Panc1 (cell line): Measurements from ENCODE around the gene GMPPB. TPM values are rescaled to one million over a fixed set of nuclear protein-coding genes. Genes with fewer than 3 reads are reported as not detected.
A peak's percentile ranks its signal among the peaks of the same experiment; 100 is the strongest.

Source experiments
- ATAC-seq: fragments of 200-7000 bp; cut with Tn5 transposase; 2 replicates; pipeline ENCODE4 v1.9.1; 2020; ENCODE audit warnings: mild to moderate bottlenecking, moderate library complexity
- BruUV-seq: library from RNA; stranded (reverse); fragments of 400-500 nt; replicated peaks from 2 replicates; lab custom pipeline; 2021; lab: Mats Ljungman, UMichigan
- CTCF ChIA-PET: fragments of 300-600 bp; sonication (Branson Sonifier 250); formaldehyde crosslinking; loops from one replicate; lab custom pipeline; 2022; ENCODE audit warnings: antibody characterized with exemption; lab: Charles Lee
- POLR2A ChIA-PET: fragments of 300-600 bp; sonication (Branson Sonifier 250); formaldehyde crosslinking; loops from one replicate; lab custom pipeline; 2022; ENCODE audit warnings: antibody characterized with exemption; lab: Charles Lee
- DNase-seq: peaks from one replicate; pipeline ENCODE4 v3.0.0-alpha.2; 2010; ENCODE audit warnings: low read depth, low spot score
- H3K27ac ChIP-seq: 2 replicates; pipeline ENCODE4 v1.5.1; 2011; ENCODE audit warnings: mild to moderate bottlenecking, low read length, inconsistent platforms
- H3K27me3 ChIP-seq: fragments of 200-500 bp; sonication (Bioruptor generic); 2 replicates; pipeline ENCODE4 v1.6.0; 2014; ENCODE audit warnings: low read length, inconsistent platforms; ENCODE audit not compliant: control insufficient read depth, insufficient read depth
- H3K36me3 ChIP-seq: fragments of 200-500 bp; sonication (Bioruptor generic); 2 replicates; pipeline ENCODE4 v1.5.1; 2014; ENCODE audit warnings: inconsistent platforms, mild to moderate bottlenecking, low read length, moderate library complexity; ENCODE audit not compliant: control insufficient read depth, insufficient read depth
- H3K4me1 ChIP-seq: 2 replicates; pipeline ENCODE4 v1.5.1; 2011; ENCODE audit warnings: inconsistent platforms, mild to moderate bottlenecking, low read length, moderate library complexity; ENCODE audit not compliant: control insufficient read depth, insufficient read depth
- H3K4me3 ChIP-seq, 2 experiments: 2 replicates each; pipeline ENCODE4 v1.5.1; 2011 to 2012; ENCODE audit warnings: low read depth in 2 of 2, low read length in 2 of 2, mild to moderate bottlenecking in 2 of 2, inconsistent platforms in 1 of 2, moderate library complexity in 1 of 2
- H3K9me3 ChIP-seq: fragments of 200-500 bp; sonication (Bioruptor generic); 2 replicates; pipeline ENCODE4 v1.5.1; 2014; ENCODE audit warnings: low read depth, mild to moderate bottlenecking, inconsistent platforms, low read length, moderate library complexity; ENCODE audit not compliant: control insufficient read depth, insufficient read depth
- POLR2AphosphoS5 ChIP-seq: IDR thresholded peaks from 2 replicates; pipeline ENCODE4 v1.6.1; 2012; ENCODE audit warnings: mild to moderate bottlenecking, low read depth, low read length, moderate library complexity
- SIN3A ChIP-seq: IDR thresholded peaks from 2 replicates; pipeline ENCODE4 v1.6.1; 2012; ENCODE audit warnings: low read depth, mild to moderate bottlenecking, low read length, moderate library complexity, borderline replicate concordance; ENCODE audit not compliant: insufficient read depth
- TCF7L2 ChIP-seq: IDR thresholded peaks from 2 replicates; pipeline ENCODE4 v1.6.1; 2011; ENCODE audit warnings: mild to moderate bottlenecking, low read depth, low read length, inconsistent platforms
- in situ Hi-C: cut with HindIII; loops from 2 replicates; pipeline ENCODE4 v1.10.0; 2016; ENCODE audit warnings: low sequenced_read_pairs, low pct_unique_long_range_greater_than_20kb
- intact Hi-C: fragments of 100-400 bp; cut with micrococcal nuclease; formaldehyde crosslinking; loops from one replicate; pipeline ENCODE4 v1.10.0; 2022; ENCODE audit not compliant: unreplicated experiment
- total RNA-seq: library from RNA; stranded (reverse); gene quantifications from one replicate; pipeline ENCODE4 v1.2.1, GENCODE V29; 2021; ENCODE audit not compliant: unreplicated experiment
- TF ChIP-seq, protein P1 (sequence below), 2 experiments: IDR thresholded peaks; 2 replicates each; pipeline ENCODE4 v1.6.1; 2011 to 2012; ENCODE audit warnings: low read depth in 2 of 2, control low read depth in 1 of 2, low read length in 1 of 2, mild to moderate bottlenecking in 1 of 2, moderate library complexity in 1 of 2; ENCODE audit not compliant: insufficient read depth in 1 of 2
- TF ChIP-seq, protein P2 (sequence below): fragments of 450-650 bp; IDR thresholded peaks from 2 replicates; pipeline ENCODE4 v1.5.1; 2017; ENCODE audit warnings: mild to moderate bottlenecking

The GMPPB gene
- total RNA-seq, 1 experiment from 2014 or later = 28.4 TPM

GRCh38 chr3:49757197-49757596 is 33.4 kb upstream of the GMPPB start:
- no TSS peak for BruUV-seq
- no peaks in the 10 kb centered on the region for H3K36me3 ChIP-seq
- TF ChIP-seq, protein P1, sequence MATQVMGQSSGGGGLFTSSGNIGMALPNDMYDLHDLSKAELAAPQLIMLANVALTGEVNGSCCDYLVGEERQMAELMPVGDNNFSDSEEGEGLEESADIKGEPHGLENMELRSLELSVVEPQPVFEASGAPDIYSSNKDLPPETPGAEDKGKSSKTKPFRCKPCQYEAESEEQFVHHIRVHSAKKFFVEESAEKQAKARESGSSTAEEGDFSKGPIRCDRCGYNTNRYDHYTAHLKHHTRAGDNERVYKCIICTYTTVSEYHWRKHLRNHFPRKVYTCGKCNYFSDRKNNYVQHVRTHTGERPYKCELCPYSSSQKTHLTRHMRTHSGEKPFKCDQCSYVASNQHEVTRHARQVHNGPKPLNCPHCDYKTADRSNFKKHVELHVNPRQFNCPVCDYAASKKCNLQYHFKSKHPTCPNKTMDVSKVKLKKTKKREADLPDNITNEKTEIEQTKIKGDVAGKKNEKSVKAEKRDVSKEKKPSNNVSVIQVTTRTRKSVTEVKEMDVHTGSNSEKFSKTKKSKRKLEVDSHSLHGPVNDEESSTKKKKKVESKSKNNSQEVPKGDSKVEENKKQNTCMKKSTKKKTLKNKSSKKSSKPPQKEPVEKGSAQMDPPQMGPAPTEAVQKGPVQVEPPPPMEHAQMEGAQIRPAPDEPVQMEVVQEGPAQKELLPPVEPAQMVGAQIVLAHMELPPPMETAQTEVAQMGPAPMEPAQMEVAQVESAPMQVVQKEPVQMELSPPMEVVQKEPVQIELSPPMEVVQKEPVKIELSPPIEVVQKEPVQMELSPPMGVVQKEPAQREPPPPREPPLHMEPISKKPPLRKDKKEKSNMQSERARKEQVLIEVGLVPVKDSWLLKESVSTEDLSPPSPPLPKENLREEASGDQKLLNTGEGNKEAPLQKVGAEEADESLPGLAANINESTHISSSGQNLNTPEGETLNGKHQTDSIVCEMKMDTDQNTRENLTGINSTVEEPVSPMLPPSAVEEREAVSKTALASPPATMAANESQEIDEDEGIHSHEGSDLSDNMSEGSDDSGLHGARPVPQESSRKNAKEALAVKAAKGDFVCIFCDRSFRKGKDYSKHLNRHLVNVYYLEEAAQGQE (IDR thresholded peaks at IDR 0.05; ENCODE audit: insufficient read depth in 1 of 2, low read depth in 2 of 2, low read length in 1 of 2) = no peak
- TF ChIP-seq POLR2AphosphoS5 = no peak
- TF ChIP-seq, protein P2, sequence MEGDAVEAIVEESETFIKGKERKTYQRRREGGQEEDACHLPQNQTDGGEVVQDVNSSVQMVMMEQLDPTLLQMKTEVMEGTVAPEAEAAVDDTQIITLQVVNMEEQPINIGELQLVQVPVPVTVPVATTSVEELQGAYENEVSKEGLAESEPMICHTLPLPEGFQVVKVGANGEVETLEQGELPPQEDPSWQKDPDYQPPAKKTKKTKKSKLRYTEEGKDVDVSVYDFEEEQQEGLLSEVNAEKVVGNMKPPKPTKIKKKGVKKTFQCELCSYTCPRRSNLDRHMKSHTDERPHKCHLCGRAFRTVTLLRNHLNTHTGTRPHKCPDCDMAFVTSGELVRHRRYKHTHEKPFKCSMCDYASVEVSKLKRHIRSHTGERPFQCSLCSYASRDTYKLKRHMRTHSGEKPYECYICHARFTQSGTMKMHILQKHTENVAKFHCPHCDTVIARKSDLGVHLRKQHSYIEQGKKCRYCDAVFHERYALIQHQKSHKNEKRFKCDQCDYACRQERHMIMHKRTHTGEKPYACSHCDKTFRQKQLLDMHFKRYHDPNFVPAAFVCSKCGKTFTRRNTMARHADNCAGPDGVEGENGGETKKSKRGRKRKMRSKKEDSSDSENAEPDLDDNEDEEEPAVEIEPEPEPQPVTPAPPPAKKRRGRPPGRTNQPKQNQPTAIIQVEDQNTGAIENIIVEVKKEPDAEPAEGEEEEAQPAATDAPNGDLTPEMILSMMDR = no peak
- TF ChIP-seq SIN3A = no peak
- TF ChIP-seq TCF7L2 = no peak
- in situ Hi-C loops = no loop called here
- no peaks in the 10 kb centered on the region for H3K27me3 ChIP-seq
- ChIA-PET CTCF (no interaction called here), POLR2A (interaction anchor here (0.5 to 0.6 kb wide), 2 partner anchors 23 to 123 kb away, joined by 5 to 9 read pairs; no protein-coding TSS in a partner anchor)
- H3K27ac ChIP-seq = no peak overlapping the region
- no peaks in the 10 kb centered on the region for H3K9me3 ChIP-seq
- intact Hi-C loops = no loop called here
- H3K4me1 ChIP-seq = no peaks in the 10 kb centered on the region
- DNase-seq = no peak
- H3K4me3 ChIP-seq = no peak overlapping the region
- ATAC-seq = 0 out of 2 replicates have a peak, but pooled peaks have one; percentile 26

GRCh38 chr3:49756036-49756435 is 32.3 kb upstream of the GMPPB start:
- H3K9me3 ChIP-seq = no peaks in the 10 kb centered on the region
- H3K27ac ChIP-seq = no peak overlapping the region
- H3K27me3 ChIP-seq = no peaks in the 10 kb centered on the region
- H3K4me3 ChIP-seq = no peak overlapping the region
- TF ChIP-seq, protein P2 = no peak
- TF ChIP-seq TCF7L2 = no peak
- no peak for TF ChIP-seq POLR2AphosphoS5
- ChIA-PET POLR2A (no interaction called here), CTCF (no interaction called here)
- intact Hi-C loops (no loop called here), in situ Hi-C loops (no loop called here)
- no TSS peak for BruUV-seq
- H3K4me1 ChIP-seq = no peaks in the 10 kb centered on the region
- ATAC-seq (no peak), DNase-seq (no peak)
- H3K36me3 ChIP-seq = no peaks in the 10 kb centered on the region
